Tongue (tissue), 2 donors: ENCODE results near the gene MYLK4. TPM values are rescaled to one million over a fixed set of nuclear protein-coding genes. Genes with fewer than 3 reads are reported as not detected.

Source experiments
- DNase-seq: peaks from one replicate; pipeline ENCODE4 v3.0.0-alpha.2; 2015
- total RNA-seq: library from RNA; depleted of rRNA; stranded (reverse); fragments of >200 nt; gene quantifications from one replicate; pipeline ENCODE4 v1.2.3, GENCODE V29; 2014

MYLK4 gene
- 14.9 TPM for total RNA-seq

- DNase-seq = no peak
Observed at GRCh38 chr6:2750832-2751231, at the start of gene MYLK4. TSS of gene MYLK4 (minus strand) at chr6:2750922. CDS start at chr6:2749294, 1,628 bp downstream.

- DNase-seq = no peak
Observed at GRCh38 chr6:2799936-2800527, 49.3 kb upstream of the MYLK4 start.

- DNase-seq = peak; percentile 76
Observed at GRCh38 chr6:2798586-2799134, 47.9 kb upstream of the MYLK4 start.

- peak; percentile 59 for DNase-seq
Observed at GRCh38 chr6:2797564-2798031, 46.9 kb upstream of the MYLK4 start.

GRCh38 chr6:2796861-2797260 is 46.1 kb upstream of the MYLK4 start:
- no peak for DNase-seq

GRCh38 chr6:2795956-2796355 is 45.2 kb upstream of the MYLK4 start:
- no peak for DNase-seq

- DNase-seq = no peak
Observed at GRCh38 chr6:2795162-2795561, 44.4 kb upstream of the MYLK4 start.

- no peak for DNase-seq
Observed at GRCh38 chr6:2794171-2794730, 43.5 kb upstream of the MYLK4 start.

- no peak for DNase-seq
Observed at GRCh38 chr6:2793534-2794151, 42.9 kb upstream of the MYLK4 start.

- DNase-seq = no peak
Observed at GRCh38 chr6:2792330-2793110, 41.8 kb upstream of the MYLK4 start.

- DNase-seq = no peak
Observed at GRCh38 chr6:2791450-2791974, 40.8 kb upstream of the MYLK4 start.

- DNase-seq = peak; percentile 85
Observed at GRCh38 chr6:2790588-2791449, 40.1 kb upstream of the MYLK4 start.

- no peak for DNase-seq
Observed at GRCh38 chr6:2786269-2786668, 35.5 kb upstream of the MYLK4 start.

GRCh38 chr6:2784930-2785329 is 34.2 kb upstream of the MYLK4 start:
- DNase-seq = no peak

GRCh38 chr6:2784061-2784460 is 33.3 kb upstream of the MYLK4 start:
- DNase-seq = no peak

GRCh38 chr6:2783188-2783963 is 32.7 kb upstream of the MYLK4 start:
- DNase-seq = peak; percentile 88

GRCh38 chr6:2782825-2783187 is 32.1 kb upstream of the MYLK4 start:
- DNase-seq = peak; percentile 93

- DNase-seq = no peak
Observed at GRCh38 chr6:2782356-2782708, 31.6 kb upstream of the MYLK4 start.

- no peak for DNase-seq
Observed at GRCh38 chr6:2781685-2782355, 31.1 kb upstream of the MYLK4 start.

- peak; percentile 57 for DNase-seq
Observed at GRCh38 chr6:2780102-2780737, 29.5 kb upstream of the MYLK4 start.
